ENCODE results near the gene SYP.

The SYP gene

DNA sequence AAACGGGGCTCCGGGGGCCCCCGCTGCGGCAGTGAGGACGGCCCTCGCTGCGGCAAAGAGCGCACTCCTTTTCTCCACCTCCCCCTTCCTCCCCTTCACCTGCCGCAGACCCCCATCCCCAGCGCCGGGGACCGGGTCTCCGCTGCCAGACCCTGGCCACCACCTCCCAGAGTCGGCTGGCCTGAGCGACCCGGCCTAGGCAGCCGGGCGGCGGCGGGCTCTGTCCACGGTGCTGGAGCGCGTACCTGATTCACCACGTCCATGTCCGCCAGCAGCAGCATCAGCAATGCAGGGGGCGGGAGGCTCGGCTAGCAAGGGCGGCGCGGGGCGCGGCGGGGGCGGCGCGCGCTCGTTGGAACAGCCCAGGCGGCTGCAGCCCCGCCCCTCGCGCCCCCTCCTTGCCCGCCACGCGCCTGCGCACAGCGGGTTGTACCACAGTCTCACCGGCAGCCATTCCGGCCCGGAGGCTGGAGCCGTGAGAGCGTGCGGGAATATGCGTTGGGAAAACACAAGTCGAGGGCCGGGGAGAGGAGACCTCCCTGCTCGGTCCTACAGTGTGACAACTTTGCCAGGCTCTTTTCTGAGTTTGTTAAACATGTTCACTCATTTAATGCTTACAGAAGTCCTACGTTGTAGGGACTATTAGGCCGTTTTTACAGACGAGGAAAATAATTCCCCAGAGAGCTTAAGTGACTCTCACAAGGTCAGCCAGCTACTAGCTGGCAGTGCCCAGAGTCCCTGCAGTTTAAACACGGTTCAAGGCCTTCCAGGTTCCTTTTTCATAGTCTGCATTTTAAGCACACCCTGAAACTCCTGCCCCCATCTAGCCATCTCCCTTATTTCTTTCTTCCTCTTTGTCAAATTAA, at the start of gene SYP:
Gene SYP (minus strand): TSS at position 288 of the 866 bp plus-strand sequence. CDS start 7 bp downstream, at position 281.
- DNase-seq: no peak

DNA sequence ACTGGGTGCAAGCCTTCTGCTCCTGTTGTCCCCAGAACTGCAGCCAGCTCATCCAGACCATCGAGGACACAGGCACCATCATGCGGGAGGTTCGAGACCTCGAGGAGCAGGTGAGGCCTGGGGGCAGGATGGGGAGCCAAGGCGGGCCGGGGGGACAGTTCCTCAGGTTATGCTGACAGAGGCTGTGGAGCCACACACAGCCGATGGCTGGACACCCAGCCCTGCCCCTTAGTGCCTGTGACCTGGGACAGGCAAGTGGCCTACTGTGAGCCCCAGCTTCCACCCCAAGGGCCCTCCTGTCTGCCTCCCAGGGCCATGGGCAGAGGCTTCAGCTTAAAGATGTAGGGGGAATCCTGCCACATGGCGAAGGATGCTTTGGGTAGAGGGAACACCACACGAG, 49.6 kb upstream of the SYP start:
- DNase-seq: no peak

DNA sequence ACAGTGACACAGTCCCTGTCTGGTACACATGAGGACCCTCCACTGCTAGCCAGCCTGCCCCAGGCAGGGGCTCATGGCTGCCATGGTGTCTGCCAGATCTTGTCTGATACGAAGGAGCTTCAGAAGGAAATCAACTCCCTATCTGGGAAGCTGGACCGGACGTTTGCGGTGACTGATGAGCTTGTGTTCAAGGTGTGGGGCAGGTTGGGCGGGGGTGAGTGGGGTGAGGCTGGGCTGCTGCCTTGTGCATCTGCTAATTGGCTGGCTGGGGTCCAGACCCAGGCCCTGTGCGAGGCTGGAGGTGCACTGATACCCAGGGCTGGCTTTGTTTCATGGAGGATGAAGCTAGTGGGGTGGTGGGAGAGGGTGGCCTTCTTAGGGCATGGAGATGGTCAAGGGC, 49.1 kb upstream of the SYP start:
- no peak for DNase-seq

DNA sequence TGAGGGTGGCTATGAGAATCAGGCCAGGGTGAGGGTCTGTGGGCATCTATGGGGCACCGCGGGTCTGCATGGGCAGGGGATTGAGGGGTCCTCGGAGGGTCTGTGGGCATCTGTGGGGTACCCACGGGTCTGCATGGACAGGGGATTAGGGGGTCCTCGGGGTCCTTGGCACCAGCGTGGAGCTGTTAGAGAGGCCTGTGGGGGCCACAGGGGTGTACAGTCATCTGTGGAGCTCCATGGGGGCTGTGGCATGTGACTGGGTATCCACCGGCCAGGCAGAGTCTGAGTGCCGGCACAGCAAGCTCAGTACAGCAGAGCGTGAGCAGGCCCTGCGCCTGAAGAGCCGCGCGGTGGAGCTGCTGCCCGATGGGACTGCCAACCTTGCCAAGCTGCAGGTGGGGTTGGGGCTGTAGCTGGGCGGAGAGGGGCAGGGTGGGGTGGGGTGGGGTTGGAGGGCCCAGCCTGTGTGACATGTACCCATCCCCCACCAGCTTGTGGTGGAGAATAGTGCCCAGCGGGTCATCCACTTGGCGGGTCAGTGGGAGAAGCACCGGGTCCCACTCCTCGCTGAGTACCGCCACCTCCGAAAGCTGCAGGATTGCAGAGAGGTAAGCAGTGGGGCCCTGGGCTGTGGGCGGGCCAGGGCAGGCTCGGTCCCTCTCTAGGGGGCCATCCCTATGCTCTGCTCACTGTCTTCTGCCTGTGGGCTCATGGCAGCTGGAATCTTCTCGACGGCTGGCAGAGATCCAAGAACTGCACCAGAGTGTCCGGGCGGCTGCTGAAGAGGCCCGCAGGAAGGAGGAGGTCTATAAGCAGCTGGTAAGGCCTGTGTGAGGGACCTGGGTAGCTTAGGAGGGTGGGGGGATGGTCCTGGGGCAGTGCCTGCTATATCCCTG, 48.2 kb upstream of the SYP start:
- no peak for DNase-seq

DNA sequence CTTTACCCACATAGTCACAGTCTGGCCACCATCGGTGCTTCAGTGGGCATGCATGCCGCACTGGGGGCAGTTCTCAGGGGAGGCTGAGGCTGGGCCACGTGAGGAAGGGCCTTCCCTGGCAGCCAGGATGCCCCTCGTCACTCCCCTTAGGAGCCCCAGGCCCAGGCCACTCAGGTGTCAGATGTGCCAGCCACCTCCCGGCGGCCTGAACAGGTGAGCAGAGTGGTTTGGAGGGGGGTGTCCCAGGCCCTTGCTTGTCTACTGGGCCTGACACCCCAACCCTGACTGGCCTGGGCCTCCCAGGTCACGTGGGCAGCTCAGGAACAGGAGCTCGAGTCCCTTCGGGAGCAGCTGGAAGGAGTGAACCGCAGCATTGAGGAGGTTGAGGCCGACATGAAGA, 47.4 kb upstream of the SYP start:
- DNase-seq: no peak

DNA sequence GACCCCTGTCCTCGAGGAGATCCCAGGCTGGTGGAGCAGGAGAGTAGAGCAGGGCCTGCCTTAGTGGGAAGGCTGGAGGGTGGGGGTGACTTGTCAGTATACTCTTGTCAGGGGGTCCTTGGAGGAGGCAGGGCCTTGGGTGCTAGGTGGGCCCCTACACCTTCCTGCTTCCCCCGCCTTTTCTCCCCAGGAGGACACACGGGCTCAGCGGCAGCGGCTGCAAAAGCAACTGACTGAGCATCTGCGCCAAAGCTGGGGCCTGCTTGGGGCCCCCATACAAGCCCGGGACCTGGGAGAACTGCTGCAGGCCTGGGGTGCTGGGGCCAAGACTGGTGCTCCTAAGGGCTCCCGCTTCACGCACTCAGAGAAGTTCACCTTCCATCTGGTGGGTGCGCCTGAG, 46.5 kb upstream of the SYP start:
- DNase-seq: no peak

DNA sequence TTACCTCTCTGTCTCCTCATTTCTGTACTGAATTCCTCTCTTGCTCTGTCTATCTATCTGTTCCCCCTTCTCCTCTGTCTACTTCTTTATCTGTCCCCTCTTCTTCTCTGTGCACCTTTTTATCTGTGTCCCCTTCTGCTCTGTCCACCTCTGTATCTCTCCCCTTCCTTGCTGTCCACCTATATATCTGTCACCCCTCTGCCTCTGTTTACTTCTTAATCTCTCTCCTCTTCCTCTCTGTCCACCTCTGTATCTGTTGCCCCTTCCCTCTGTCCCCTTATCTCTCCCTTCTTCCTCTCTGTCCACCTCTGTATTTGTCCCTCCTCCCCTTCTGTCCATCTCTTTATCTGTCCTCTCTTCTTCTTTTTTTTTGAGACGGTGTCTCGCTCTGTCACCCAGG, 44.2 kb upstream of the SYP start:
- DNase-seq: no peak

DNA sequence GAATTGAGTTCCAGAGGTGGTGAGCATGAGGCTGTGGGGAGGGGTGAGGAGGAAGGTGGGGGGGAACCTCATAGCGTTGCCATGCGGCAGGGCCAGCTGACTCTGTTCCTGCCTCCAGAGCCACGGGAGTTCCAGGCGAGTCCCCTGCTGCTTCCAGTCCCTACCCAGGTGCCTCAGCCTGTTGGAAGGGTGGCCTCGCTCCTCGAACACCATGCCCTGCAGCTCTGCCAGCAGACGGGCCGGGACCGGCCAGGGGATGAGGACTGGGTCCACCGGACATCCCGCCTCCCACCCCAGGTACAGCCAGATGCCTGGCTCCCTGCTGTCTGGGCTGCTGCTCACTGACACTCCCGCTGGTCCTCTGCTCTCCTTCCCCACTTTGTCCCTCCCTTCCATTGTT, 43.2 kb upstream of the SYP start:
- no peak for DNase-seq

DNA sequence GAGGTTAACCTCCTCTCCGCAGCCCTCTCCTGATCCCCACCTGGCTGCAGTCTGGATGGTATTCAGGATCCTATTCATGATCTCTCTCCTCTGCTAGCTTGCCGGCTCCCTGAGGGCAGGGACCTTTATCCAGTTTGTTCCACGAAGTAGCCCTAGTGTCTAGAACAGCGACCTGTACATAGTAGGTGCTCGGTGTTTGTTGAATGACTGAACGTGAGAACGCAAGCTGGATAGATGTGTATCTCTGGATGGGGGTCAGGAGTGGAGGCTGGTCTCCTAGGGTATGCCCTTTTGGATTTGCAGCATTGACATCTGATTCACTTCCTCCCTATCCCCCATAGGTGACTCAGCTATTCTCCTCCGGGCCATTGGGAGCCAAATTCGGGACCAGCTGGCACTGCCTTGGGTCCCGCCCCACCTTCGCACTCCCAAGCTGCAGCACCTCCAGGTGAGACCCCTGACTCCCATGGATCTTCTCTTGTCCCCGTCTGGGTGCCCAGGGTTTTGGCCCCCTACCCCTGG, 42.6 kb upstream of the SYP start:
- no peak for DNase-seq

DNA sequence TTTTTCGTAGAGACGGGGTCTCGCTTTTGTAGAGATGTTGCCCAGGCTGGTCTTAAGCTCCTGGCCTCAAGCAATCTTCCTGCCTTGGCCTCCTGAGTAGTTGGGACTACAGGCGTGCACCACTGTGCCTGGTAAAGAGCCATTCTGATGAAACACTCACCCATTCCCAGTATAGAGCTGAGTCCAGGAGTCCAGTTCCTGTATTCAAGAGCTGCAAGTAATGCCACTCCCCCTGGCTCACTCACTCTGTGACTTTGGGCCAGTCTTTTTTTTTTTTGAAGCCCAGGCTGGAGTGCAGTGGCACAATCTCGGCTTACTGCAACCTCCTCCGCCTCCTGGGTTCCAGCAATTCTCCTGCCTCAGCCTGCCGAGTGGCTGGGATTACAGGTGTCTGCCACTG, 38.7 kb upstream of the SYP start:
- DNase-seq: no peak

DNA sequence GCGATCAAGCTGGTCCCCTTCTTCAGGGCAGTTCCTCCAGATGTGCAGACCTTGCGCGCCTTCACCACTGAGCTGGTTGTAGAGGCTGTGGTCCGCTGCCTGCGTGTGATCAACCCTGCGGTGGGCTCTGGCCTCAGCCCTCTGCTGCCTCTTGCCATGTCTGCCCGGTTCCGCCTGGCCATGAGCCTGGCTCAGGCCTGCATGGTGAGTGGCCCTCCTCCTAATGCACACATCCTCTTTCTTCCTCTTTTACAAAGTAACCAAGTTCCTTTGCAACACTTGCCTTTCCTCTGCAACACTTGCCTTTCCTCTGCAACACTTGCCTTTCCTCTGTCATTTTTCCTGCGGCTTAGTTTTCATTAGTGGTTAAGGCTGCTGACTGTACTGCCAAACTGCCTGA, 37.1 kb upstream of the SYP start:
- DNase-seq: peak; percentile 77

DNA sequence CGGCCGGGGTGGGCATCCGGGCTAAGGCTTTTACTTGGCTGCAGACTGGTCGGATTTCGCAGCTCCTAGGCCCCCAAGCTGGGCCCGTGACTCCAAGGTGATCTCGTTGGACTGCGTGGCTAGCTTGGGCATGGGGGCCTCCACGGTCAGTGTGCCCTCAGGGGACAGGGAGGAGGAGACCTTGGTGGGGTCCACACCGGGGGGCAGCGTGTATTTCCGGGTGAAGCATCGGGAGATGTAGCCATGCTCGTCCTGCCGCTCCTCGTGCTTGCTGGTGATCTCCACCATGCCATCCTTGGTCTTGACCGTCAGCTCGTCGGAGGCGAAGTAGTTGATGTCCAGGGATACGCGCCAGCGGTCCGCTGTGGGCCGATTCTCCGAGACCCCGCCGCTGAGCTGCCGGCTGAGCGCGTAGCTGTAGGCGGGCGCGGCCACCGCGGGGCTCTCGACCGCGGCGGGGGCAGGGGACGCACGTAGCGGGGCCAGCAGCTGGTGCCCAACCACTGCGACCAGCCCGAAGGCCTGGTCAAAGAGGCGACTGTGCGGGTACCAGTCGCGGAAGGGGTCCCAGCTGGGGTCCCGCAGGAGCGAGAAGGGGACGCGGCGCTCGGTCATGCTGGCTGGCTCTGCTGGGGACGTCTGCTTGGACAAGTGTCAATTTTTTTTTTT, 34.0 kb upstream of the SYP start:
- DNase-seq: no peak

DNA sequence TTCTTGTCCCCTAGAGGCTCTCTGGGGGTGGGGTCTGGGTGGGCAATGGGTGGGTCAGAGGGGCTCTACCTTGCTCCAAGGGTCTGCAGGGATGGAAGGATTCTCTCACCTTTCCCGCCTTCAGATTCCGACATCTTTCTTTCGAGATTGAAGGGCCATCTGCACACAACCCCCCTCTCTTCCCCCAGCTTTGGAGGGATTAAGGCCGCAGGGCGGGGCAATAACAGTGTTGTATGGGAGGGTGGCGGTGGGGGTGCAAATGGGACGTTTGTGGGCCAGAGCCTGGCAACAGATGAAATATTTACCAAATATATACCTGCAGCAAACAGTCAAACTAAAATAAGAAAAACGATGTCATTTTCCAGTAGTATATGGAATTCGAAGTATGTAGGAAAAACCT, 33.2 kb upstream of the SYP start, which contains the start of gene CACNA1F:
Gene CACNA1F (minus strand): TSS at position 165 of the 400 bp plus-strand sequence. CDS start 31 bp downstream, at position 134.
- DNase-seq: no peak

DNA sequence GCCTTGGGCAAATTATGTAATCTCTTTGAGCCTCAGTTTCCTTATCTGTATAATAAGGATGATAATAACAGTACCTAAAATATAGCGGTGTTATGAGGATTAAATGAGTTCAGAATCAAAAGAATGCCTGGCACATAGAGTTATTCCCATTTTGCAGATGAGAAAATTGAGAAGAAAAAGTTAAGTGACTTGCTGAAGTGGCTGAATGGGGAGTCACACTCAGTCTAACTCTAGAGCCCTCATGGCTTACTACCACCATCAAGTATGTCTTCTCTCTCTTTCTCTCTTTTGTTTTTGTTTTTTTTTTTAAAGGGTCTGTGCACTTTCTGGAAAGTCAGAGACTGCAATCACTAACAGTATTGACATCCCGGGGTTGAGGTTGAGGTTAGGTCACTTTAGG, 32.5 kb upstream of the SYP start:
- no peak for DNase-seq

DNA sequence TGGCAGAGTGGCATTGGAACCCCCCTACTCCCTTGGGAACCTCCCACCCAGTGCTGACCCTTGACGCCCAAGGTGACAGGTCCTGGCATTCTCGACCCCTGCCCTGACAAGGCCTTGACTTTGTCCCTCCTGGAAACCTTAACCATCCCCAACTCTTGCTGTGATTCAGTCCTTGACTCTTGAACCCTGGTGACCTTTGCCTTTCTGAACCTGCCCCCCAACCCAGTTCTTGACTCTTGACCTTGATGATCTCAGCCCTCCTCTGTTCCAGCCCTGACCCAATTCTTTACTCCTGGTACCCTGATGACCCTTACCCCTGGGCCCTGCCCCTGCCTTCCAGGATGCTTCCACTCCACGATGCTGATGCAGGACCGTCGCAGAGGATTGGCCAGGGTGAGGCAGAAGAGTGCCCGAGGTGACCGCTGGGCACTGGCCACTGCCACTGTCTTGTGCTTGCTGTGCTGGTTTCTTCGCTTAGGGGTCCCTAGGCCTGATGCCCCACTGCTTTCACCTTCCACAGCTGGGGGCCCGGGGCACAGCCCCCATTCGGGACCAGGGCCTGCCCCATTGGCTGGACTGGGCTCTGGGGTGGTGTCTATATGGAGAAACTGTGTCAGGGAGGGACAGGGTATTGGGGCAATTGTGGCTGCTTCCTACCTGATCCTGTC, 31.5 kb upstream of the SYP start:
- no peak for DNase-seq

DNA sequence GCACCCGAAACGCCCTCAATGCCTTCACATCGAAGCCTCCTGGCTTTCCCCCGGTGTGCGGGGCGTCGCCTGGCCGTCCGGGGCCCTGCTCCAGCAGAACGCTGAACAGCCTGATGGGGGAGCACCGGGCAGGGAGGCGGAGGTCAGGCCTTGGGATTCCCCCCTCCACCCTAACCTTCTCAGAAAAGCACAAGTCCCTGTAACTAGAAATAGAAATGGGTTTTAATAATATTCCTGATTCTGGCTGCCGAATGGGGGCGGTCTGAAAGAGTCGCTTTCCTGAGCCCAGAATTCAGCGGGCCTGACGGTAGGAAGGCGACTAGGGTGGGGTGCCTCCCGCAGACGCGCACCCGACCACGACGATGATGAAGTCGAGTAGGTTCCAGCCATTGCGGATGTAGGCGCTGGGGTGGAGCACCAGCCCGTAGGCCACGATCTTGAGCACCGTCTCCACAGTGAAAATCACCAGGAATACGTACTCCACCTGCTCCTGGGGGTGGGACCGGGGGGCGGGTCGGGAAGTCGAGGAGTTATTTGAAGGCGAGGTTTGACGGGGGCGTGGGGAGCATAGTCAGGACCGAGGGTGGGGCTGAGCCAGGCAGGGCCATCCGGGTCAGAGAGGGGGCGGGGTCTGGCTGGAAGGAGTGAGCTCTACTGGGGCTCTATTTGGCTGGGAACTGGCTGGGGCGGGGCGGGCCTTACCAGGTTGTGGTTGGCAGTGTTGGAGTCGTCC, 30.7 kb upstream of the SYP start:
- DNase-seq: no peak

DNA sequence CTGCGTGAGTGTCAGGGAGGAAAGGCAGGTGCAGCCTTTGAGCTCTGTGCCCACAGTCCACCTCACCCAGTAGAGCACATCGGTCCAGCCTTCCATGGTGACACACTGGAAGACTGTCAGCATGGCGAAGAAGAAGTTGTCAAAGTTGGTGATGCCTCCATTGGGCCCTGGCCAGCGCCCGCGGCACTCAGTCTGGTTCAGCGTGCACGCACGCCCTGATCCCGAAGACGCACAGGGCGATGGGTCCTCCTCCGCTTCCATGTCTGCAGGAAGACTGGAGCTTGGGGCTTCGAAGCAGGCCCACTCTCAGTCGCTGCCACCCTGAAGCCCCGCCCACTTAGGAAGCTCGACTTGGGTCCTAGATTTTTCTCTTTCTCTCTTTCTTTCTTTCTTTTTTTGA, 28.2 kb upstream of the SYP start:
- no peak for DNase-seq

DNA sequence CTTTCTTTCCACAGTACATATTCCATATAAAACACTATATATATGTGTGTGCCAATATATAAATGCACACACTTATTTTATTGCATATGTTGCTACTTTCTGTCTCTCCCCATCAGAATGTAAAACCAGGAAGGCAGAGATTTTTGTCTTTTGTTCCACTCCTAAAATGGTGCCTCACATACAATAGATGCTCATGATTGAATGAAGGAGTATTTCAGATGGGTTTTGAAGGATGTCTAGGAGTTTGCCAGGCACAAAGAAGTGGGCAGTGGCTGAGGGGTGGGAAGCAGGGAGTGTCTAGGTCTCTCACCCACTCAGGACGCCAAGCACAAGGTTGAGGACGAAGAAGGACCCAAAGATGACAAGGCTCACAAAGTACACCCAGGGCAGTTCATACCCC, 27.7 kb upstream of the SYP start:
- no peak for DNase-seq

DNA sequence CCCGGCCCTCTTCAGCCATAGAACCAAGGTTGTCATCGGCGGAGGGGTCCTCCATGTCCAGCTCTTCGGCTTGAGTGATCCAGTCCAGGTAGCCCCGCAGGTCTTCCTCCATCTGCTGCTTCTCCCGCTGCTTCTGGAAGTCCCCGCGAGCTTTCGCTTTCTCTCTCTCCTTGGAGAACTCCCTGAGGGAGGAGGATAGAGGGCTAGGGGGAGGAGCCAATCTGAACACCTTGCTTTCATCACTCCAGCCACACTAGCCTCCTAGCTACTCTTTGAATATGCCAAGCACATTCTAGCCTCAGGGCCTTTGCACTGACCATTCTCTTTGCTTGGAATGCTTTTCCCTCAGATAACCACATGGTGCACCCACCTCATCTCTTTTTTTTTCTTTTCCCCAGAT, 27.0 kb upstream of the SYP start:
- no peak for DNase-seq

DNA sequence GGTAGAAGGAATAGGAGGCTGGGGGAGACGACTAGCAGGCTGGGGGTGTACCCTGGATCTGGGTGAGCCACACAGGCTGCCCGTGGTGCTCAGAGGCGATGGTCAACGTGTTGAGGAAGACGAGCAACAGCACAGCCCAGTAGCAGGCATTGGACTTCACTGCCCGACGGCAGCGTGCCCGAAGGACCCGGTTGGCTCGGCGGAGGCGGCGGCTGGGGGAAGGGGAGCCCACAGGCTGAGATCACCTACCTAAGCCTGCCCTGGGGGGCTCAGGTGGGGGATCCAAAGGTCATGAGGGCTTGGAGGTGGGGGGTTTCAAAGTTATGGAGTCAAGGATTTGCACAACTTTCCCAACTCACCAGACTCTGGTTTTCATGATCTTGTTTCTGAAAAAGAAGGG, 25.9 kb upstream of the SYP start:
- DNase-seq: no peak

DNA sequence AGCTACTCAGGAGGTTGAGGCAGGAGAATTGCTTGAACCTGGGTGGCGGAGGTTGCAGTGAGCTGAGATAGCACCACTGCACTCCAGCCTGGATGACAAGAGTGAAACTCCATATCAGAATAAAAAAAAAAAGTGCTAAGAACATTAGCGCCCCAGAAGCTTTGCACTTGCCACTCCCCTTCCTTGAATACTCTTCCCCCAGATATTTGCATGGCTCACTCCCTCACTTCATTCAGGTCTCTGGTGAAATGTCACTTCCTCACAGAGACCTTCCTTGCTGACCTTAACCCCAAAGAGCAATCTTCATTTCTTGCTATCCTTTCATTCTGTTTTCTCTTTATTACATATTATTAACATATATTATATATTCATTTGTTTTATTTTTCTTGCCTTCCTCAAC, 21.9 kb upstream of the SYP start:
- DNase-seq: no peak

DNA sequence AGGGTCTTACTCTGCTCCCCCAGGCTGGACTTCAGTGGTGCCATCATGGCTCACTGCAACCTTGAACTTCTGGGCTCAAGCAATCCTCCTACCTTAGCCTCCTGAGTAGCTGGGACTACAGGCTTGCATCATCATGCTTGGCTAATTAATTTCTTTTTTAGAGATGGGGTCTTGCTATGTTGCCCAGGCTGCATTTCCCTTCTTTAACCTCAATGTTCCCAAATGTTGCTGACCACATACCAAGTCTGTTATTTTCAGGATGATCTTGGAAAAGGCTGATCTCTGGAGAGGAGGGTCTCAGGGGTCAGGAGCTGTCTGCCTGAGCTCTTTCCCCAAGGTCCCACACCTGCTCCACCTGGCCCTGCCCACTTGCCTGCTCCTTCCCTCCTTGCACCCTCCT, 20.1 kb upstream of the SYP start:
- no peak for DNase-seq
